MM.1S (cell line): ENCODE data around the gene MAP3K3.
A peak's percentile ranks its signal among the peaks of the same experiment; 100 is the strongest.

Experiments
- EZH2phosphoT487 ChIP-seq: fragments of 300-600 bp; sonication (generic); IDR thresholded peaks from 2 replicates; pipeline ENCODE4 v1.6.1; 2018; ENCODE audit warnings: antibody characterized with exemption, low read length
- TF ChIP-seq, protein P1 (sequence below): fragments of 300-600 bp; sonication (generic); IDR thresholded peaks from 2 replicates; pipeline ENCODE4 v1.5.1; 2016; ENCODE audit warnings: antibody characterized with exemption, low read length, mixed read lengths

DNA sequence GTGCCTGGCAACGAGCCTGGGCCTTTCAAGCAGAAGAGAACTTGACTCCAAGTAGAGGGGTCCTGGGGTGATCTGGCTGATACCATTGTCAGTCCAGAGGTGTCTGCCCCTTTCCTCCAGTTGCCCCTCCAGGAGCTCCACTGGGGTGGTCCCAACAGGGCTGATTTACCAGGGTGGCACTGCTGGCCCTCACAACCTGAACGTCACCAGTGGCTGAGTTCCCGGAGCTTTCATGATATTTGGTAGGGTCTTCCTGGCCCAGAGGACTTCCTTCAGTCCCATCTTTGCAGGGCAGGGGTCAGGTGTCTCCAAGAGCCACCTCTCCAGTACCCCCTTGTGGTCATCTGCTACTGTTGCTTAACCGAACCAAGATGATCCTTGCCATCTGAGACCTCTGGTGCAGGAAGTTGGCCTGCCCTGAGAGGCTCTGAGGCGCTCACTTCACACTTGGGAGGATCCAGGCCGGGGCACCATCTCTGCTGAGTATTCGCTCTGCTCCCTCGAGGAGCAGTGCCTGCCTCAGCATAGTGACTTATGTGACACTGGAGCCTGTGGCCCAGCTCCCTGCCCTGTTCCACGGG lies 74.3 kb downstream of the MAP3K3 start:
- TF ChIP-seq, protein P1, sequence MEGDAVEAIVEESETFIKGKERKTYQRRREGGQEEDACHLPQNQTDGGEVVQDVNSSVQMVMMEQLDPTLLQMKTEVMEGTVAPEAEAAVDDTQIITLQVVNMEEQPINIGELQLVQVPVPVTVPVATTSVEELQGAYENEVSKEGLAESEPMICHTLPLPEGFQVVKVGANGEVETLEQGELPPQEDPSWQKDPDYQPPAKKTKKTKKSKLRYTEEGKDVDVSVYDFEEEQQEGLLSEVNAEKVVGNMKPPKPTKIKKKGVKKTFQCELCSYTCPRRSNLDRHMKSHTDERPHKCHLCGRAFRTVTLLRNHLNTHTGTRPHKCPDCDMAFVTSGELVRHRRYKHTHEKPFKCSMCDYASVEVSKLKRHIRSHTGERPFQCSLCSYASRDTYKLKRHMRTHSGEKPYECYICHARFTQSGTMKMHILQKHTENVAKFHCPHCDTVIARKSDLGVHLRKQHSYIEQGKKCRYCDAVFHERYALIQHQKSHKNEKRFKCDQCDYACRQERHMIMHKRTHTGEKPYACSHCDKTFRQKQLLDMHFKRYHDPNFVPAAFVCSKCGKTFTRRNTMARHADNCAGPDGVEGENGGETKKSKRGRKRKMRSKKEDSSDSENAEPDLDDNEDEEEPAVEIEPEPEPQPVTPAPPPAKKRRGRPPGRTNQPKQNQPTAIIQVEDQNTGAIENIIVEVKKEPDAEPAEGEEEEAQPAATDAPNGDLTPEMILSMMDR, result peak; percentile 25
- TF ChIP-seq EZH2phosphoT487, result no peak
